ENCODE data around the gene SCIMP. TPM values are rescaled to one million over a fixed set of nuclear protein-coding genes. Genes with fewer than 3 reads are reported as not detected.
A peak's percentile ranks its signal among the peaks of the same experiment; 100 is the strongest.
"Not testable (repeated sequence)": the region's sequence is repeated elsewhere in the genome, so short reads cannot be mapped to it uniquely, and the experiment has no call there.

The SCIMP gene
- total and polyA plus RNA-seq, 2 of the 13 experiments (the other 11 are each of a cell fraction or from before 2014, with no cell fraction given), result not detected

- Histone ChIP-seq H3K4me2 (ENCODE audit: low read depth, low read length) (peak overlapping the region; percentile 48), H3K79me2 (ENCODE audit: insufficient read depth, low read length) (no peaks in the 10 kb centered on the region), H3K9ac (ENCODE audit: insufficient read depth, low read depth, low read length) (no peak overlapping the region), H3K36me3 (replicated peaks in 1 of 2; ENCODE audit: control insufficient read depth in 1 of 2, insufficient read depth in 2 of 2, low read length in 2 of 2) (no peaks in the 10 kb centered on the region), H4K20me1 (ENCODE audit: insufficient read depth, low read length) (peaks cover 7% of the 10 kb centered on the region; the same call in 1 of the 2 replicates), H3K9me3 (ENCODE audit: low read length) (no peaks in the 10 kb centered on the region), H3K27me3 (ENCODE audit: control insufficient read depth in 1 of 2, insufficient read depth in 2 of 2, low read length in 2 of 2) (0 out of 5 replicates have a peak, but pooled peaks cover 0 to 2% of the 10 kb centered on the region in 2 experiments), H3K4me3 (replicated peaks in 1 of 3; ENCODE audit: insufficient read depth in 1 of 3, low read depth in 2 of 3, low read length in 3 of 3) (no peak overlapping the region), H3K27ac (ENCODE audit: extremely low read length, insufficient read depth, low read length) (no peak overlapping the region), H2AFZ (ENCODE audit: low read length) (peak overlapping the region; percentile 63), H3K4me1 (ENCODE audit: insufficient read depth, low read length) (peaks cover 25% of the 10 kb centered on the region)
- BruUV-seq (replicated peaks), result no TSS peak
- in situ Hi-C loops (cut with HindIII; ENCODE audit: extremely low pct_ligation_motif_present, low pct_unique_long_range_greater_than_20kb) (no loop called here), intact Hi-C loops (cut with micrococcal nuclease; ENCODE audit: unreplicated experiment) (no loop called here)
- ChIA-PET CTCF (ENCODE audit: low intra/inter-chr PET ratio, low total read pairs) (no interaction called here), POLR2A (interaction anchor here (0.8 kb wide), 1 partner anchor 30 kb away, joined by 3 read pairs; no protein-coding TSS in a partner anchor)
- TF ChIP-seq ZNF703 (CRISPR knock-in tag; IDR thresholded peaks at IDR 0.05; ENCODE audit: borderline replicate concordance) (no peak), TFAP4 (IDR thresholded peaks at IDR 0.05; ENCODE audit: borderline replicate concordance, low read depth) (0 out of 2 replicates have a peak, but pooled peaks have one; percentile 8), ZNF83 (CRISPR knock-in tag; IDR thresholded peaks at IDR 0.05; ENCODE audit: borderline replicate concordance) (no peak)
- 10% methylated on average over 9 of the region's 10 CpGs for WGBS (ENCODE audit: low lambda C conversion rate)
- FAIRE-seq (no peak), ATAC-seq (peak; percentile 28; the same call in 2 of the 3 replicates), DNase-seq (ENCODE audit: low spot score) (no peak)
Measured at GRCh38 chr17:5241861-5242671, 7.4 kb upstream of the SCIMP start.

GRCh38 chr17:5239769-5240168, 5.1 kb upstream of the SCIMP start:
- BruUV-seq (replicated peaks); H2AFZ ChIP-seq (ENCODE audit: low read length); POLR2A ChIA-PET; ATAC-seq; H3K27ac ChIP-seq (ENCODE audit: extremely low read length, insufficient read depth, low read length); H3K79me2 ChIP-seq (ENCODE audit: insufficient read depth, low read length); H3K4me3 ChIP-seq (replicated peaks in 1 of 3; ENCODE audit: insufficient read depth in 1 of 3, low read depth in 2 of 3, low read length in 3 of 3); intact Hi-C loops (cut with micrococcal nuclease; ENCODE audit: unreplicated experiment); H3K9ac ChIP-seq (ENCODE audit: insufficient read depth, low read depth, low read length); FAIRE-seq; in situ Hi-C loops (cut with HindIII; ENCODE audit: extremely low pct_ligation_motif_present, low pct_unique_long_range_greater_than_20kb); H3K36me3 ChIP-seq (replicated peaks in 1 of 2; ENCODE audit: control insufficient read depth in 1 of 2, insufficient read depth in 2 of 2, low read length in 2 of 2); H3K9me3 ChIP-seq (ENCODE audit: low read length); H3K4me2 ChIP-seq (ENCODE audit: low read depth, low read length); H3K27me3 ChIP-seq (ENCODE audit: control insufficient read depth in 1 of 2, insufficient read depth in 2 of 2, low read length in 2 of 2); DNase-seq (ENCODE audit: low spot score); CTCF ChIA-PET (ENCODE audit: low intra/inter-chr PET ratio, low total read pairs): not testable (repeated sequence)
- H4K20me1 ChIP-seq (ENCODE audit: insufficient read depth, low read length), result peaks cover 14% of the 10 kb centered on the region
- TF ChIP-seq HNF1A (IDR thresholded peaks at IDR 0.05; ENCODE audit: low read depth) (peak; percentile 82), HNF1A (CRISPR knock-in tag; IDR thresholded peaks at IDR 0.05; ENCODE audit: borderline replicate concordance) (peak; percentile 72; the same call in 1 of the 2 replicates)
- peaks cover 13% of the 10 kb centered on the region for H3K4me1 ChIP-seq (ENCODE audit: insufficient read depth, low read length)
- WGBS (ENCODE audit: low lambda C conversion rate), result 64% methylated on average over 5 of the region's 7 CpGs
